Subcutaneous adipose tissue (tissue), 4 donors: ENCODE results near the gene WDR93. TPM values are rescaled to one million over a fixed set of nuclear protein-coding genes. Genes with fewer than 3 reads are reported as not detected.

Experiments used
- total RNA-seq, 4 donors: library from RNA; depleted of rRNA; stranded (reverse); fragments of >200 nt; gene quantifications; one replicate each; pipeline ENCODE4 v1.1.0, GENCODE V29; 2016
- TF ChIP-seq, protein P1 (sequence below): fragments of 450-650 bp; IDR thresholded peaks from one replicate; pipeline ENCODE4 v1.5.1; 2016; ENCODE audit warnings: low read depth, mild to moderate bottlenecking, control low read depth, antibody characterized with exemption, moderate library complexity

Gene WDR93
- total RNA-seq, 4 donors from 2014 or later: 0.57 to 1.8 (median 0.85) TPM; not detected in 1

DNA sequence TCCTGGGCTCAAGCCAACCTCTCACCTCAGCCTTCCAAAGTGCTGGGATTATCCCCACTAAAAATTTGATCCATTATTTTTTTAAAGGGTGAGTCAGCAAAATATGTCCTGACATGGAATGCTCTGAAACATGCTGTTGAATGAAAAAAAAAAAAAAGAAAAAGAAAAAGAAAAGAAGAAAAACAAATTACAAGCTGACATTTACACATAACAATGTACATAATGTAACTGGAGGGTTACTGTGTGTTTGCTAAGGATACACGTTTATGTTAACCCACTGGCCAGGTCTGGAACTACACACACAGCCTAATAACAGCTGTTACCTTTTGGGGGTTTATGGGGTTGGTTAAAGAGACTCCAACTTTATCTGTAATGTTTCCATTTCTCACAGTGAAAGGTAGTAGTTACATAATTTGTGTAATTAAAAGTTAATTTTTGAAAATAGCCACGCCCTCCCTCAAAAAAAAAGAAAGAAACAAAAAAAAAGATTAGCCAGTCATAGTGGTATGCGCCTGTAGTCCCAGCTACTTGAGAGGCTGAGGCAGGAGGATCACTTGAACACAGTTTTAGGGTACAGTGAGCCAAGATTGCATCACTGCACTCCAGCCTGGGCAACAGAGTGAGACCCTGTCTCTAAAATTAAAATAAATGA lies 82.4 kb downstream of the WDR93 start:
- TF ChIP-seq, protein P1, sequence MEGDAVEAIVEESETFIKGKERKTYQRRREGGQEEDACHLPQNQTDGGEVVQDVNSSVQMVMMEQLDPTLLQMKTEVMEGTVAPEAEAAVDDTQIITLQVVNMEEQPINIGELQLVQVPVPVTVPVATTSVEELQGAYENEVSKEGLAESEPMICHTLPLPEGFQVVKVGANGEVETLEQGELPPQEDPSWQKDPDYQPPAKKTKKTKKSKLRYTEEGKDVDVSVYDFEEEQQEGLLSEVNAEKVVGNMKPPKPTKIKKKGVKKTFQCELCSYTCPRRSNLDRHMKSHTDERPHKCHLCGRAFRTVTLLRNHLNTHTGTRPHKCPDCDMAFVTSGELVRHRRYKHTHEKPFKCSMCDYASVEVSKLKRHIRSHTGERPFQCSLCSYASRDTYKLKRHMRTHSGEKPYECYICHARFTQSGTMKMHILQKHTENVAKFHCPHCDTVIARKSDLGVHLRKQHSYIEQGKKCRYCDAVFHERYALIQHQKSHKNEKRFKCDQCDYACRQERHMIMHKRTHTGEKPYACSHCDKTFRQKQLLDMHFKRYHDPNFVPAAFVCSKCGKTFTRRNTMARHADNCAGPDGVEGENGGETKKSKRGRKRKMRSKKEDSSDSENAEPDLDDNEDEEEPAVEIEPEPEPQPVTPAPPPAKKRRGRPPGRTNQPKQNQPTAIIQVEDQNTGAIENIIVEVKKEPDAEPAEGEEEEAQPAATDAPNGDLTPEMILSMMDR: no peak

DNA sequence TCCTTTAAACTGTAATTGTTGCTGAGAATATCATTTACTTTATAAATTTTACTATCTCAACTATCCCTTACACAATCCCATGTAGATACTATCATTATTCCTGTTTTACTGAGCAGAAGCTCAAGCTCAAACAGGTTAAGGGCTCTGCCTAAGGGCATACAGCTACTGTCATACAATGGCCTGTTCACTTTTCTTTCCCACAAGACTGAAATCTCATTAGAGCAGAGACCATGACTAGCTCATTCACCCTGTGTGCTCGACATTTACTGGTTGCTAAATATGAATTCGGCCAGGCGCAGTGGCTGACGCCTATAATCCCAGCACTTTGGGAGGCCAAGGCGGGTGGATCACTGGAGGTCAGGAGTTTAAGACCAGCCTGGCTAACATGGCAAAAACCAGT lies 83.9 kb downstream of the WDR93 start:
- TF ChIP-seq, protein P1: no peak

DNA sequence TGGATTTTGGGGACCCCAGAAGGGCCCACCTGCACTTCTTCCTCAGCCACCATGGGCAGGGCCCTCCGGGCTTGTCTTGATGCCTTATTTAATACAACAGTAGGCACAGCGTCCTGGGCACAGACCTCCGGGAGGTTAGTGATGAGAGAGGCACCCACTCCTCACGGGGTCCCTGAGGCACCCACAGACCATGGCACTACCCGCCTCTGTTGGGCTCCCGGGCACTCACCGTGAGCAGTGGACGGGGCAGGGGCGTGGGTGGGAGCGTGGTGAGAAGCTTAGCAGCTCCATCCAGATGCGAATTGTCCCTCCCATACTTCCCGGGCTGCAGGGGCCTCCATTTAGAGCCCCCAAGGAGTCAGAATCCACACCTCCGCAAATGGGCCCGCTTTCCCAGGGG lies 85.2 kb downstream of the WDR93 start:
- TF ChIP-seq, protein P1: no peak

DNA sequence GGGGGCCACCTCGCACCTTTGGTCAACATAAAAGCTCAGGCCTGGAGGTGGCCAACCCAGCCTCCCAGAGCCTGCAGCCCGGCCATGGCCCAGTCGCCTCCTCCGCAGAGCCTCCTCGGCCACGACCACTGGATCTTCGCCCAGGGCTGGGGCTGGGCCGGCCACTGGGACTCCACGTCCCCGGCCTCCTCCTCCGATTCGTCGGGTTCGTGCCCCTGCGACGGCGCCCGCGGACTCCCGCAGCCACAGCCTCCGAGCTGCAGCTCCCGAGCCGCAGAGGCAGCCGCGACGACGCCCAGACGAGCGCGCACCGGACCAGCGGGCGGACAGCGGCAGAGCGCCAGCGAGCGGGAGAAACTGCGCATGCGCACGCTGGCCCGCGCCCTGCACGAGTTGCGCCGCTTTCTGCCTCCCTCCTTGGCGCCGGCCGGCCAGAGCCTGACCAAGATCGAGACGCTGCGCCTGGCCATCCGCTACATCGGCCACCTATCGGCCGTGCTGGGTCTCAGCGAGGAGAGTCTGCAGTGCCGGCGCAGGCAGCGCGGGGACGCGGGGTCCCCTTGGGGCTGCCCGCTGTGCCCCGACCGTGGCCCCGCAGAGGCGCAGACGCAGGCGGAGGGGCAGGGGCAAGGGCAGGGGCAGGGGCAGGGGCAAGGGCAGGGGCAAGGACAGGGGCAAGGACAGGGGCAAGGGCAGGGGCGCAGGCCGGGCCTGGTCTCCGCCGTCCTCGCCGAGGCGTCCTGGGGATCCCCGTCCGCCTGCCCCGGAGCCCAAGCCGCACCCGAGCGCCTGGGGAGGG lies 85.9 kb downstream of the WDR93 start, which contains the start of gene MESP2:
MESP2 (plus strand) TSS at position 59 of the 799 bp plus-strand sequence; CDS start at position 85, 26 bp downstream.
- TF ChIP-seq, protein P1: no peak

DNA sequence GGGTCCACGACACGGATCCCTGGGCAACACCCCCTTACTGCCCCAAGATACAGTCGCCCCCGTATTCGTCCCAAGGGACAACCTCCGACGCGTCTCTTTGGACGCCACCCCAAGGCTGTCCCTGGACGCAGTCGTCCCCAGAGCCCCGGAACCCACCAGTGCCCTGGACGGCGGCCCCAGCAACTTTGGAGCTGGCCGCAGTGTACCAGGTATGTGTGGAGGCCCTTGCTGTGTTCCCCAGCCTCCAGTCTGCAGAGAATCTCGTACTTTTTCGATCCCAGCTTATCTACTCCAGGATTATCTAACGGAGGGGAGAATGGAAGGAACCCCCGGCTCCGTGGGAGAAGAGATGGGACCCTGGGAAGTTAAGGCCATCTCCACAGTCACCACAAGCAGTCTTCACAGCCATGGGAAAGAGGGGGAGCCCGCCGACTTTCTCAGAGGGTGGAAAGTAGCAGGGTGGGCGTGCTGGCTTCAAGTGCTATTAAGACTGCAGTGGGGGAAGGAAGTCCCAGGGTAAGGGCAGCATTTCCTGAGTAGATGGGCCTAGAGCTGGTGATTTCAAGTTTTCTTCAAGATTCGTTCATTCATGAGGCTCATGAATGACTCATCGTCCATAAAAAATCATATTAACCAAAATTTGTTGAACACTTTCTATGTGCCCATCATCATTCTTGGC lies 86.6 kb downstream of the WDR93 start:
- TF ChIP-seq, protein P1: no peak

GRCh38 chr15:89777782-89778380 lies 87.3 kb downstream of the WDR93 start:
- TF ChIP-seq, protein P1: no peak

DNA sequence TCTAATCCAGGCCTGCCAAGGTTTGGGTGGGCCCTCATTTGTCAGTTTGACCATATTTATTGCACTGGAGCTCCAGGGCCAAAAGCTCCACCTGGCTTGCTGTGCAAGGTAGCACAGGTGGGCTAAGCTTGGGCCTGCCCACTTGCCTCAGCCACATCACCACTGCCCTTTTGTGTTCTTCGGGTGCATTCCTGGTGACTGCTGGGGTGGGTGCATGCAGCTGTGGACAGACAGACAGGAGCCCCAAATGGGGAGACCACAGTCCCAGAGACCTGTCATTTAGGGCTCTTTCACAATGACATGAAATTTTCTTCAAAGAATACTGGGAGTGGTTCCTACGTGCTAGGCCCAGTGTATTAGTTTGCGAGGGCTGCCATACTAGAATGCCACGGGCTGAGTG lies 88.2 kb downstream of the WDR93 start:
- TF ChIP-seq, protein P1: no peak
